Astrocyte of the cerebellum (primary cell): ENCODE results near the gene KCTD12.

Experiments used
- DNase-seq: peaks from one replicate; pipeline ENCODE4 v3.0.0-alpha.2; 2011; ENCODE audit warnings: low read depth
- H3K4me3 ChIP-seq: 2 replicates; pipeline ENCODE4 v1.5.1; 2011; ENCODE audit warnings: mild to moderate bottlenecking, low read depth, low read length, moderate library complexity
- in situ Hi-C: cut with HindIII; loops from 2 replicates; pipeline ENCODE4 v1.10.0; 2017; ENCODE audit warnings: low sequenced_read_pairs
- TF ChIP-seq, protein P1 (sequence below): IDR thresholded peaks from 2 replicates; pipeline ENCODE4 v1.5.1; 2012; ENCODE audit warnings: low read length, low read depth, moderate library complexity, mild to moderate bottlenecking; ENCODE audit errors: missing control alignments

The KCTD12 gene

DNA sequence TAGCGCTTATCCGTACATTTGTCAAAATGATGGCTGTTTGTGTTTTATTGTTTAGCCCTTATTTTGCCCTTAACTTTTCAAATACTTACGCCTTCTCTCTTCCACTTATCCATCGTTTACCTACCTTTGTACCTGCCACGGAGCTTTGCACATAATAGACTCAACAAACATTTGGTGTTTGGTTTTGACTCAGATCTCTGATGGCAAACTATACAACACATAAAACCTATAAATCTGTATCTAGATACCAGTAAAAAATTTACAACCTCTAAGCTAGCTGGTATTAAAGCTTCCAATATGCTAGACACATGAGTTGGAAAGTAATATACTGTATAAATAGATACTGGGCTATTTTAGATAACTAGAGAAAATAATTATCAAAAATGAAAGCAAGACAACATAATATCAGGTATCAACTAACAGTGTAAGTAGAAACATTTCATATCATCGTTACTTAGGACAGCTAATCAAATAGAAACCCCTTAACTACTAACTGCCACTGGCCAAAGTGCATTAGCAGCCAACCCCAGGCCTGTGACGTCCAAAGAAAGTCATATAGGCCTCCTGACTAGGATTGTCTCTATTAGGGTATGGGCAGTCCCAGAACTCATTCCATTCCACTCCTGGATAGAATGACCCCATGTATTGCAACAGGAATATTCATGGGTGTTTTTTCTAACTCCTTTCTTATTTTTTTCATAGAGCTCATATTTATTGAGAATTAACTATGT lies 53.8 kb downstream of the KCTD12 start:
- TF ChIP-seq, protein P1, sequence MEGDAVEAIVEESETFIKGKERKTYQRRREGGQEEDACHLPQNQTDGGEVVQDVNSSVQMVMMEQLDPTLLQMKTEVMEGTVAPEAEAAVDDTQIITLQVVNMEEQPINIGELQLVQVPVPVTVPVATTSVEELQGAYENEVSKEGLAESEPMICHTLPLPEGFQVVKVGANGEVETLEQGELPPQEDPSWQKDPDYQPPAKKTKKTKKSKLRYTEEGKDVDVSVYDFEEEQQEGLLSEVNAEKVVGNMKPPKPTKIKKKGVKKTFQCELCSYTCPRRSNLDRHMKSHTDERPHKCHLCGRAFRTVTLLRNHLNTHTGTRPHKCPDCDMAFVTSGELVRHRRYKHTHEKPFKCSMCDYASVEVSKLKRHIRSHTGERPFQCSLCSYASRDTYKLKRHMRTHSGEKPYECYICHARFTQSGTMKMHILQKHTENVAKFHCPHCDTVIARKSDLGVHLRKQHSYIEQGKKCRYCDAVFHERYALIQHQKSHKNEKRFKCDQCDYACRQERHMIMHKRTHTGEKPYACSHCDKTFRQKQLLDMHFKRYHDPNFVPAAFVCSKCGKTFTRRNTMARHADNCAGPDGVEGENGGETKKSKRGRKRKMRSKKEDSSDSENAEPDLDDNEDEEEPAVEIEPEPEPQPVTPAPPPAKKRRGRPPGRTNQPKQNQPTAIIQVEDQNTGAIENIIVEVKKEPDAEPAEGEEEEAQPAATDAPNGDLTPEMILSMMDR: no peak

DNA sequence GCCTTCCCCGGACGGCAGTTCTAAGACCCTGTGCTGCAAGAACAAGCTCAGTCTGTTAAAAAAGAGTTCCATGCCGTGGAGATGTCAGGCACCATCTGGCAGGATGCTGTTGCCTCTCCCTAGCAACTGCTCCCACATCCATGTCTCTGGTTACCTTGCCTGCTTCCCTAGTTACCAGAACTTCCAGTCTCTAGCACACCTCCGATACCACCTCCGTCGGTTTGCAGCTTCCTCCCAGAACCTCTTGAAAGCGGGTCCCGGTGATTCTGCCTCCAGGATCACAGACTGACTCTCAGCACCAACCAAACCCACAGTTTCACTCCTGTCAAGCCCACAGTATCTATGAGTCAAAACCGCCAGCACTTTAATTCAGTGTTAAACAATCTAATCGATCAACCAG lies 55.4 kb downstream of the KCTD12 start:
- DNase-seq: no peak
- in situ Hi-C loops: no loop called here
- TF ChIP-seq, protein P1: no peak
- no peak overlapping the region for H3K4me3 ChIP-seq

More for the DNA sequence above, 53.8 kb downstream of the KCTD12 start:
- DNase-seq: no peak
- no peak overlapping the region for H3K4me3 ChIP-seq
- in situ Hi-C loops: no loop called here
